CD4-positive, alpha-beta T cell treated with Interleukin-15 for 4 hours (primary cell): ENCODE results near the gene ITK.
A peak's percentile ranks its signal among the peaks of the same experiment; 100 is the strongest.

Source experiments
- DNase-seq: peaks from one replicate; pipeline ENCODE4 v3.0.0-alpha.2; 2020; ENCODE audit warnings: low spot score

ITK gene

DNA sequence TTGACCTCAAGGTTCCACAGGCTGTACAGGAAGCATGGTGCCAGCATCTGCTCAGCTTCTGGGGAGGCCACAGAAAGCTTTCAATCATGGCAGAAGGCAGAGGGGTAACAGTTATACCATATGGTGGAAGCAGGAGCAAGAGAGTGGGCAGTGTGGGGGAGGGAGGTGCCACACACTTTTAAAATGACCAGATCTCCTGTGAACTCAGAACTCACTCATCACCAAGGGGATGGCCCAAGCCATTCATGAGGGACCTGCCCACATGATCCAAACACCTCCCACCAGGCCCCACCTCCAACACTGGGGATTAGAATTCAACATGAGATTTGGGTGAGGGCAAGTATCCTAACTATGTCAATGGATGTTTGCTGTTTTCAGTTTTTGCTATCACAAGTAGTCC, 101.5 kb downstream of the ITK start:
- DNase-seq, result no peak

GRCh38 chr5:157283434-157283833, 102.8 kb downstream of the ITK start:
- no peak for DNase-seq

DNA sequence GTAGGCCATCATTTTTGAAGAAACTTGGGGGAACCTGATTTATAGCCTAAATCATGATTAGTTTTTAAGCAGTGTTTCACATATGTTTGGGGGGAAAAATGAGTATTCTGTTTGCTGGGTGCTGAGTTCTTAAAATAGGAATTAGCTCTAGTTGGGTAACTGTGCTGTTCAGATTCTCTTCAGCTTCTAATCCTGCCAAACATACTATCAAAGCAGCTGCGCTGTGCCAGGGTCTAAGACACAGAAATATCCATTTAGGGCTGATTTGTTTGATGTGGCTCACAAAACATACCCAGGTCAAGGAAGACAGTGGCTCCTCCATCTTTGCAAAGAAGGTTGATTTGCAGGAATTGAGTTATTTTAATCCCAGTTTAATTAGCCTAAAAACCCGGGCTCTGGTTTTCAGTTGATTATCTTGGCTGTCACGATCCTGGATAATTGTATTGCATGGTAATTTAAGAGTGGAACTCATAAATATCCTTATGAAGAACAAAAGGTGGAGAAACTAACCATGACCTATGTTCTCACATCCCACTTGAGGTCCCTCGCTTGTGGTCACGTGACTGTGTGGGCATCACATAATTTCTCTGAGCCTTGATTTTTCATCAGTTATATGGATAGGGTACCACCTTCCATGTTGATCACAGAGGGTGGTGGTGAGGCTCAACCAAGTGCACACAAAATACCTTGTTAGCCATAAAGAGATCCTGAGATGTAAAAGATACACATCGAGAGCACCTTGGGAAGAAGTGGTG, 104.0 kb downstream of the ITK start:
- no peak for DNase-seq

- no peak for DNase-seq
Measured at GRCh38 chr5:157285310-157286035, 104.8 kb downstream of the ITK start.

DNA sequence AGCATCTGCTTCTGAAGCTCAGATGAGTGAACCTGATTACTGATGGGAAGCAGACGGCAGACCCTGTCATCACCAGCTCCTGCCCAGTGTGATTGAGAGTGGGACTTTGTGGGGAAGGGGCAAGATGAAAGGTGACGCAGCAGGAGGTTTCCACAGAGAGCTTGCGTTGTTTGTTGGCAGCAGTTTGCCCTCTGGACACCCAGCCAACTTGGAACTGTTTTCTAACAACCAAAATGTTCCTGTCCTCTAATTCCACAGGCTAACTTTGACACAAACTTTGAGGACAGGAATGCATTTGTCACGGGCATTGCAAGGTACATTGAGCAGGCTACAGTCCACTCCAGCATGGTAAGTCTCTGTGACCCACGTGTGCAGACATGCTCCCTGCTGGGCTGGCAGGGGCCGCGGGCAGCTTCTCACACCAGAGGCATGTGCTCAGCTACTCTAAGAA, 106.1 kb downstream of the ITK start:
- DNase-seq, result no peak

GRCh38 chr5:157288405-157289163, 107.9 kb downstream of the ITK start:
- no peak for DNase-seq

- DNase-seq, result no peak
Measured at GRCh38 chr5:157289164-157289819, 108.7 kb downstream of the ITK start.

- DNase-seq, result no peak
Measured at GRCh38 chr5:157290156-157290980, 109.7 kb downstream of the ITK start.

GRCh38 chr5:157290981-157291711, 110.5 kb downstream of the ITK start:
- DNase-seq, result no peak

DNA sequence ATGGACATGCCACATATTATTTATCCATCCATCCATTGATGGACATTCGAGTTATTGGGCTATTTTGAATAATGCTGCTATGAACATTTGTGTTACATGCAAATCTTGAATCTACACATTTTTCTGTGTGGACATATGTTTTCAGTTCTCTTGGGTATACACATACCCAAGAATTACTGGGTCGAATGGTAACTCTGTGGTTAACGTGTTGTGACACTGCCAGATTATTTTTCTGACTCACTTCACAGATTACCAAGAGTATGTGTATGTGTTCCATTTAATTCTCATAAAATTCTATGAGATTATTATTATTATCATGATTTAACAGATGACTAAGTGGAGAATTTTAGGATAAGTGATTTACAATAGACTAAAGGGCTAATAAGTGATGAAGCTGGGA, 112.0 kb downstream of the ITK start:
- no peak for DNase-seq

DNA sequence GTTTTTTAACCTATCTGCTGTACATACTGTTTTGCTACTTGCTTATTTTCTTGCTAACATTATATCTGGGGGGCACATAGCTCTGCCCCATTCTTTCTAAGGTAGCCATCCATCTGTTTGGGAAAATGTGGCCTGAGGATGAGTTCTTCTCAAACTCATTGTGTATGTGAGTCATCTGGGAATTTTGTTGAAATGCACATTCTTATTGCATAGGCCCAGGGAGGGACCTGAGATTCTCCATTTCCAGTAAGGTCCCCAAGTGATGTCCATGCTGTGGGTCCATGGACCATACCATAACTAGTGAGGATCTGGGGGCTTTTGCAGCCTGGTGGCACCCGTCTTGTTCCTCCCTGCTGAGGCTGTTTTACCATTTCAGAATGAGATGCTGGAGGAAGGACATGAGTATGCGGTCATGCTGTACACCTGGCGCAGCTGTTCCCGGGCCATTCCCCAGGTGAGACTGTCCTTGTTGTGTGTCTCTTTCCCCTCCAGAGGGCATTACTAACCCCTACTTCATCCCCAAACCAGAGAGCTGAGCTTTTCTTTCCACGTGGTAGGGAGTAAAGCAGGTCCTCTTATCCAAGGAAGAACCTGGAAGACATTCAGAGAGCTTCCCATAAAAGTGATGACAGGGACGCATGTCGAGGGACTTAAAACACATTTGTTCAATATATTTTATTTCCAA, 113.9 kb downstream of the ITK start:
- no peak for DNase-seq

GRCh38 chr5:157295247-157295646, 114.6 kb downstream of the ITK start:
- no peak for DNase-seq

GRCh38 chr5:157300564-157300963, 119.9 kb downstream of the ITK start:
- DNase-seq, result no peak

DNA sequence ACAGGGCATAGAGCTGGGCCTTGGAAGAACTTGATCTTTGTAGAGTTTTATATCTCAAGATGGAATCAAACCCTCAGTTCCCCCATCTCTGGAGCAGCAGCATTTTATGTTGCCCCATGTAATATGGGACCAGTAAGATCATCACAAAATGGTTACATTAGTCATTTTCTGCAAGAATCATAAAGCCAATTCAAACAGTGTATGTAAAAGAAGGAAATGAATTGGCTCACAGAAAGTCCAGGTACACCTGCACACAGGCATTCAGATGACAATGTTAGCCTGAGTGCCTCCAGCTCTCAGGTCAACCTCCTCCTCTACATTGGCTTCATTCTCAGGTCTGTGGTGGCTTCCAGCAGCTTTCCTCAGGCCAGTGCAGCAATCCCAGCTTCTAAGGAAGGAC, 120.4 kb downstream of the ITK start:
- DNase-seq, result no peak

GRCh38 chr5:157303023-157303422, 122.4 kb downstream of the ITK start:
- DNase-seq, result no peak

DNA sequence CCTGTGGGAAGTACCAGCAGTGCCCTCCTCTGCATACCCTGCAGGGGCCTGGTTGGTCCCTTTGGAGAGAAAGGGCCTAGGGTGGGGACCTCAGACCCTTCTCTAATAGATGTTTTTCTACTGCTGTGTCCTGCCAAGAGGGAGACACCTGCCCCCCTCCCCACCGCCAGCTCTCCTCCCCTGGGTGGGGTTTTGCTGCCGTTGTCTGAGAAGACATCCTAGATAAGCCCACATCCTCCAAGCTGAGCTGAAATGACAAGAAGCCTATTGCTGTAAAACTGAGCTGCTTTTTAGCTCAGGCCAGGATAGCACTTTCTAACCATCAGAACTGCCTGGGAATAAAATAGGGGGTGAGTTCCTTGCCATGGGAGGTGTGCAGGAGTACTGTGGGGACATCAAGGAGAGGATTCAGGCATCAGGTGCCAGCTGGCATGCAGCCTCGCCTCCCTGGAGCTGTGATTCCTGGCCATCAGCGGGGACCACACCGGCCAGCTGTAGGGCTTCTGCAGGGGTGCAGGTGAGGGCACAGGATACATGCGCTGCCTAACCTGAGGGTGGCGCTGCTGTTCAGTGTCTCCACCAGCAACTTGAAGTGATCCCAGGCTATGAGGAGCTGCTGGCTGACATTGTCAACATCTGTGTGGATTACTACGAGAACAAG, 123.2 kb downstream of the ITK start:
- peak; percentile 43 for DNase-seq
